ENCODE data around the gene OLFML1. TPM values are rescaled to one million over a fixed set of nuclear protein-coding genes. Genes with fewer than 3 reads are reported as not detected.

The OLFML1 gene
- total RNA-seq, 1 donor from 2014 or later, result not detected

GRCh38 chr11:7471071-7471470, 14.2 kb upstream of the OLFML1 start:
- no peak for TF ChIP-seq CTCF (conservative IDR thresholded peaks at IDR 0.05; ENCODE audit: low read depth, low read length)
- DNase-seq (ENCODE audit: low read depth), result no peak
- H3K4me3 ChIP-seq (ENCODE audit: low read depth, low read length), result no peak overlapping the region

- no peak for DNase-seq (ENCODE audit: low read depth)
- no peak for TF ChIP-seq CTCF (conservative IDR thresholded peaks at IDR 0.05; ENCODE audit: low read depth, low read length)
- no peak overlapping the region for H3K4me3 ChIP-seq (ENCODE audit: low read depth, low read length)
These were observed 11.6 kb upstream of the OLFML1 start for GRCh38 chr11:7473717-7474116.

- TF ChIP-seq CTCF (conservative IDR thresholded peaks at IDR 0.05; ENCODE audit: low read depth, low read length), result no peak
- no peak for DNase-seq (ENCODE audit: low read depth)
- no peak overlapping the region for H3K4me3 ChIP-seq (ENCODE audit: low read depth, low read length)
These were observed 5.2 kb upstream of the OLFML1 start for GRCh38 chr11:7480113-7480512.

GRCh38 chr11:7484131-7484530, 1.2 kb upstream of the OLFML1 start:
- TF ChIP-seq CTCF (conservative IDR thresholded peaks at IDR 0.05; ENCODE audit: low read depth, low read length), result no peak
- no peak overlapping the region for H3K4me3 ChIP-seq (ENCODE audit: low read depth, low read length)
- no peak for DNase-seq (ENCODE audit: low read depth)

GRCh38 chr11:7484645-7485044, 661 bp upstream of the OLFML1 start:
- TF ChIP-seq CTCF (conservative IDR thresholded peaks at IDR 0.05; ENCODE audit: low read depth, low read length), result no peak
- no peak overlapping the region for H3K4me3 ChIP-seq (ENCODE audit: low read depth, low read length)
- no peak for DNase-seq (ENCODE audit: low read depth)

GRCh38 chr11:7486098-7486780, 933 bp downstream of the OLFML1 start:
- H3K4me3 ChIP-seq (ENCODE audit: low read depth, low read length), result no peak overlapping the region
- DNase-seq (ENCODE audit: low read depth), result no peak
- no peak for TF ChIP-seq CTCF (conservative IDR thresholded peaks at IDR 0.05; ENCODE audit: low read depth, low read length)

GRCh38 chr11:7486781-7487140, 1.5 kb downstream of the OLFML1 start:
- TF ChIP-seq CTCF (conservative IDR thresholded peaks at IDR 0.05; ENCODE audit: low read depth, low read length), result no peak
- no peak overlapping the region for H3K4me3 ChIP-seq (ENCODE audit: low read depth, low read length)
- no peak for DNase-seq (ENCODE audit: low read depth)
